ENCODE results near the gene CATSPER4.

GRCh38 chr1:26182383-26182696 lies 8.1 kb upstream of the CATSPER4 start:
- TF ChIP-seq CTCF (IDR thresholded peaks at IDR 0.05) (no peak), POLR2A (IDR thresholded peaks at IDR 0.05) (no peak)

Measured in heart left ventricle (tissue), 13 donors.